ENCODE measurements around the gene FMO3.

- TF ChIP-seq EZH2 (IDR thresholded peaks at IDR 0.05; ENCODE audit: insufficient read depth, low read length) (no peak), CTCF (IDR thresholded peaks at IDR 0.05; ENCODE audit: insufficient read depth, low read depth, low read length) (no peak)
Observed at GRCh38 chr1:171158551-171158950, 67.8 kb downstream of the FMO3 start.
